Renal cortical epithelial cell (primary cell): ENCODE results near the gene ZNF718. TPM values are rescaled to one million over a fixed set of nuclear protein-coding genes. Genes with fewer than 3 reads are reported as not detected.
"Not testable (repeated sequence)": the region's sequence is repeated elsewhere in the genome, so short reads cannot be mapped to it uniquely, and the experiment has no call there.

Experiments
- DNase-seq: peaks from one replicate; pipeline ENCODE4 v3.0.0-alpha.2; 2011; ENCODE audit warnings: low read depth
- total RNA-seq: library from RNA; depleted of rRNA; stranded (reverse); fragments of >200 nt; gene quantifications from 2 replicates; pipeline ENCODE4 v1.2.3, GENCODE V29; 2014

ZNF718 gene
- total RNA-seq, result 3.6 and 7.1 TPM in 2 replicates

- DNase-seq, result peak; percentile 94
Measured at GRCh38 chr4:124275-125081, at the start of gene ZNF718. Gene ZNF718, plus strand, starts transcription at chr4:124501. Its CDS starts 170 bp downstream, at chr4:124671.

GRCh38 chr4:85951-86350 is 38.4 kb upstream of the ZNF718 start:
- no peak for DNase-seq

- DNase-seq, result not testable (repeated sequence)
Measured at GRCh38 chr4:86559-87324, 37.6 kb upstream of the ZNF718 start.

DNA sequence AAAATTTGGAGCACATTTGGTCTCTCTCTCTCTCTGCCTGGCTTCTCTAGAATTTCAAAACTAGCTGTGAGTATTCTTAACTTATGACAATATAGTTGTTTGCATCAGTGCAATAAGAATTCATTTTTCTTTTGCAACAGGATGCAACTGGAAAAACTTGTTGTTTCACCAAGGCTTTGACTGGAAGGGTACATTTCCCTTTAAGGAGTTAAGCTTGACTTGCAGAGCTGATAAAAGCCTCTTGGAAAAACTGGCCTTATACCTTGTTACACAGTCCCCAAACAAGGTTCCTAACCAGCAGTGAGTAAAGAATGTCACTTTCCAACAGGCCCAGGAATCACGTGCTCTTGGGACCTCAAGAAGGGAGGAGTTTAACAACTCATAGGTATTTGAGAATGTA is 25.9 kb upstream of the ZNF718 start:
- DNase-seq, result no peak

DNA sequence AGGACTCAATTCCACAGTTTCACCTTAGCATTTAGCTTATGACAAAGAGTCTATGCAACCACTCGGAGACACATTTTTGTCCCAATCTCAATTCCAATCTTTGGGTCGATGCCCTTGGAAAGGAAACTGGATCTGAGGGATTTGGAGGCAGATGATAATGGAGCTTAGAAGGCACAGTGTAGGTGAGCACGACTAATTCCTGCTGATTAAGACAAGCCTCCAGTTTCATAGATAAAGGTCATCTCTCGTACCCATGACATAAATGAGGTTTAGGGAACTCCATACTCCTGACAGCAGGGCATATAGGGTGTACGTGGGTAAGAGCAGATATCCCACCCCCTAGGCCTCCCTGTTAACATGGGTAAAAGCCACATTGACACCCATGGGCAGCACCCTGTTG is 24.4 kb upstream of the ZNF718 start:
- DNase-seq, result peak; percentile 3

GRCh38 chr4:107083-107443 is 17.2 kb upstream of the ZNF718 start:
- DNase-seq, result no peak

DNA sequence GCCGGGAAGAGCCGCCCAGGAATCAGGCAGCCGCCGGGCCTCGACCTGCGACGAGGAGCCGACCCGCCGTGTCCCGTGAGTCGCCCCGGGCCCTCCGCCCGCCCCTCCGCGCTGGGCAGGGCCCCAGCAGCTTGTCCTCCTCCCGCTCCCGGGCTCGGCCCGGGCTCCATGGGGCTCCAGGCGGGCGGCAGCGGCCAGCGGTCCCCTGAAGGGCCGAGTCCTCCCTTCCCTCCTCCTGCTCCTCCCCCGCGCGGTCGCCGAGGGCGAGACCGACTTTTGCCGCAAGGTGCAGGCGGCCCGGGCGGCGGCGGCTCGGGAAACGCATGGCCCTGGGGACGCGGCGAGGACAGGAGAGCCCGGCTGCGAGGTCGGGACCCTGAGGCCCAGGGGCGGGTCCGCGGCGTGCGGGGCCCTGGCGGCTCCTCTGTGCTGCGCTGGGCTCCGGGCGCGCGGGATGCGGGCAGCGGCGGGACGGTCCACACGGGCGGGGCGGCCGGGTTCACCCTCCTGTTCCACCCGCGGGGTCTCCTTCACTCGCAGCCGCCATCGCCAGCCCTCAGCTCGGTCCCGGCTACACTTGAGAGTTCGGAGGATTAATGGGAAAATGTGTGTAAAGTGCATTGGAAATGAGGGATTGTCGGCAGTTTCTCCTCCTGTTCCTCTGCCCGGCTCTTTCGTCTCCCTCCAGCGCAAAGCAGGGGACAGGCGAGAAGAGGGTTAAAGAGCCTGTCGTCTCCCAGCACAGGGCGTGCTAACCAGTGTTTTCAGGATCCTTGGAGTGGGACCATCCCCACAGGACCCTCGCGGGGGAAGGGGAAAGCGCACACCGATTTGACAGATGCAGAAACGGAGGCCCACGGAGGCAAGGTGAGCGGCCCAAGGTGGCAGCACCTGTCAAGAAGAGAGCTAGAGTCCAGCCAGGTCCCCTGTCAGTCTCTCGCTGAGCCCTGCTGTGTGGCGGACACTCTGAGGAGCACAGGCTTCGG is 16.6 kb upstream of the ZNF718 start:
- DNase-seq, result no peak

GRCh38 chr4:112771-113170 is 11.5 kb upstream of the ZNF718 start:
- DNase-seq, result no peak

- no peak for DNase-seq
Measured at GRCh38 chr4:113732-114131, 10.6 kb upstream of the ZNF718 start.

- DNase-seq, result no peak
Measured at GRCh38 chr4:114149-114548, 10.2 kb upstream of the ZNF718 start.

DNA sequence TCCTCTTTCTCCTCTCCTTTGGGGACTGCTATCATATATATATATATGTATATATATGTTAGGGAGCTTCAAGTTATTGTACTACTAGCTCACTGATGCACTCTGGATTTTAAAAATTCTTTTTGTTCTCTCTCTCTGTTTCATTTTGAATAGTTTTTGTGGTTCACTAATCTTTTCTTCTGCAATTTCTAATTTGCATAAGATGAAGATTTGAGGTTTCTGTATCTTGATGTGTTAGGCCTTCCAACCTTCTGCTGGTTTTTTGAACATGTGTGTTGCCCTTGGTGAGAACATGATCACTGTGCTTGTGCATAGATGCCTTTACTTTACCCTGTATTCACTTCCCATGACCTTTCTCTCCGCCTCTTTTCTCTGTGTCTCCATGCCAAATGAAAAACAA is 7.8 kb upstream of the ZNF718 start:
- no peak for DNase-seq

- no peak for DNase-seq
Measured at GRCh38 chr4:120616-121015, 3.7 kb upstream of the ZNF718 start.

GRCh38 chr4:121408-122084 is 2.8 kb upstream of the ZNF718 start:
- DNase-seq, result no peak

DNA sequence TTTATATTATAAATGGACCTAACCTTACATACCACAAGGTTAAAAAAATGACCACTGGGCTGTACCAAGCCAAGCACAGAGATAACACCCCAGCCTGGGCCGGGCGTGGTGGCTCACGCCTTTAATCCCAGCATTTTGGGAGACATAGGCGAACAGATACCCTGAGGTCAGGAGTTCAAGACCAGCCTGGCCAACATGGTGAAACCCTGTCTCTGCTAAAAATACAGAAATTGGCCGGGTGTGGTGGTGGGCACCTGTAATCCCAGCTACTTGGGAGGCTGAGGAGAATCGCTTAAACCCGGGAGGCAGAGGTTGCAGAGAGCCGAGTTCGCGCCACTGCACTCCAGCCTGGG is 403 bp upstream of the ZNF718 start:
- not testable (repeated sequence) for DNase-seq

DNA sequence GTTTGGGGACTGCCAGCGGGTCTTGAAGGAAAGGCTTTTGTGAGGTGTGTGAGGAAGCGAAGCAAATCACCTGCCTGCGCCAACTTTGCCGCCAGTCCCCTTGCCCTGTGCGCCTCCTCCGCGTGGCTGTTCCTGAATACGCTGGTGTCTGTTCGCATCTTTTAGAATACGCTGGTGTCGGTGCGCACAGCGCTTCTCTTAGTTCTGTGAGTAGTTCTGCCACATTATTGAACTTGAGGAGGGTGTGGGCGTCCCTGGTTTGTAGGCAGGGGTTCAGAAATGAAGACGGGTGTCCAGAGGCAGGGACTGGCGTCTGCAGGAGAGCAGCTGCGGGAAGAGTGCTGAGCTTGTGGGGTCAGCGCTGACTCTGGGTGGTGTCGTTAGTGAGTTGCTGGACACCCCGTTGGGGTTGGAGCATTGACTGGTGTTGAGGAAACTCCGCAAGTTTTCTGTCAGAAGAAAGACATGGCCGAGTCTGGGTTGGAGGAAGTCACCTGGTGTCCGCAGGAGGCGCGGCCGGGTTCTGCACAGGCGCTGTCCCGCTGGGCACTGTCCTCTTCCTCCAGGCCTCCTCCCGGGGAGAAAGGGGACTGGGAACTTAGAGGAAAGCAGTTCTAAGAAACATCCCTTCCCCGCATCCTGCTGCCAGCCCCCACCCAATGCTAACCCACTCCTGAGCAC is 930 bp downstream of the ZNF718 start:
- peak; percentile 35 for DNase-seq

- no peak for DNase-seq
Measured at GRCh38 chr4:125833-126232, 1.5 kb downstream of the ZNF718 start.

DNA sequence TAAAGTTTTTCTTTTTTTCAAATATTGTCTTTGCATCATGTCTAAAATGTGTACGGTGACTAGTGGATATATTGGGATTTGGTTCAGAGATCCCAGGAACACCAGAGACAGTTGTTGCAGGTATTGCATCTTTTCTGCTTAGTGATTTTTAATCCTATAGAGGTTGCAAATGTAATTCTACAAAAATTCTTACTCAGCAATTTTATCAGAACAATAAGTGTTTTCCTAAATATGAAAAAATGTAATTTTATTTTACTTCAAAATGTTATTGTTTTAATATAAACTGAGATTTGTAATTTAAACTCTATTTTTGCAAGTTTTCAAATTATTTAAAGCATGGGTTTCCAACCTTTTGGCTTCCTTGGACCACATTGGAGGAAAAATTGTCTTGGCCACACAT is 8.2 kb downstream of the ZNF718 start:
- DNase-seq, result no peak

DNA sequence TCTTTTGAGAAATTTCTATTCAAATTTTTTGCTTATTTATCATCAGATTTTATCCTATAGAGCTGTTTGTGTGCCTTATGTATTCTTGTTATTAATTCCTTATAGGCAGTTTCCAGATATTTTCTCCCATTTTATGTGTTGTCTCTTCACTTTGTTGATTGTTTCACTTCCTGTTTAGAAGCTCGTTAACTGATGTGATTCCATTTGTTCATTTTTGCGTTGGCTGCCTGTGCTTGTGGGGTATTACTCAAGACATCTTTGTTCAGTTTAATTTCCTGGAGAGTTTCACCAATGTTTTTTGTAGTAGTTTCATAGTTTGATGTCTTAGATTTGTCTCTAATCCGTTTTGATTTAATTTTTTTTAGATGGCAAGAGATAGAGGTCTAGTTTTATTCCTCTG is 14.6 kb downstream of the ZNF718 start:
- no peak for DNase-seq

- DNase-seq, result no peak
Measured at GRCh38 chr4:139691-140090, 15.4 kb downstream of the ZNF718 start.

- DNase-seq, result no peak
Measured at GRCh38 chr4:146621-147020, 22.3 kb downstream of the ZNF718 start.

GRCh38 chr4:147233-147632 is 22.9 kb downstream of the ZNF718 start:
- DNase-seq, result no peak
